Stimulated activated CD4-positive, alpha-beta T cell treated with anti-CD3 and anti-CD28 coated beads, TNF-alpha, amount 100 ng/mL, for 24 hours (primary cell): ENCODE data around the gene ZNF101.
"Not testable (repeated sequence)": the region's sequence is repeated elsewhere in the genome, so short reads cannot be mapped to it uniquely, and the experiment has no call there.

ENCODE experiments used
- DNase-seq, 3 experiments: peaks; one replicate each; pipeline ENCODE4 v3.0.0-alpha.2; 2020; ENCODE audit warnings: low read depth in 3 of 3

ZNF101 gene

DNA sequence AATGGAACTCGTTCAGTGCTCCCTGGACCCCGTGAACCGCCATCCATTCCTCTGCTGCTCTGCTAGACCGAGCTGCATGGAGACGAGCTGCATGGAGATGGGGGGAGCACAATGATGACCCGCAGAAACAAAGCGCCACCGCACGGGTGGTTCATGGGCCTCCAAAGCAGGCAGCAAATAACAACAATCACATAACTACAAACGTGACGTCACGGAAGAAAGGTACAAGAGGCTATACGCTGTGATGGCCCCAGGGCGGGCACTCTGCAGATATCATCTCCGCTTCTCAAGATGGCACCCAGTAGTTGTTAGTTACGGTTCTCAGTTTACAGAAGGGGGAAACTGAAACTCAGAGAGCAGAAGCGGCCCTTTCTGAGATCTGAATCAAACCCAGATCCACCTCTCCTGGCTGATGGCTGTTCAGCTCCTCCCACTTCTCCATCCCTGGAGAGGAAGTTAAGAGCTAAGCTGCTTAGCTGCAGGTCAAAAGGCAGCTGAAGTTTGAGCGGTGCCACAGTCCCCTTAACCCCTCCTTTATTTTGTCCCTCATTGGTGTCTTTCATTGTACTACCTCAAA is 6.9 kb upstream of the ZNF101 start:
- peak in 1 of 3 experiments; percentile 29 for DNase-seq

DNA sequence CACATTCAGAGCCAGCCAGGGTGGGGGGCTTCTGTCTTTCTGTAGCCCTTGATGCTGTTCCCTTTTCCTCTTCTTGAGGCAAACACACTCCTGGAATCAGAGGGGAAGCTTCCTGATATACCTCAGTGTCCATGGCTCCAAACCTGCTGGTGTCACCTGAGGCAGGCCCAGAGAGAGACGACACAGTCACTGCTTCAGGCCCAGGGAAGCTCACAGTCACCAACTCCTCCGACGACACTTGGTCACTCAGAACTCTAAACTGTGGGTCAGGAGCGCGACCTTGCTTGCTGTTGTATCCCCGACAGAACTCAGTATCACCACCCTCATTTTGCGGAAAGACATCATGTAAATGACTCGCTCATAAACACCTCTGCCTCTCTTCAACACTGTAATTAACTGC is 6.3 kb upstream of the ZNF101 start:
- no peak for DNase-seq

DNA sequence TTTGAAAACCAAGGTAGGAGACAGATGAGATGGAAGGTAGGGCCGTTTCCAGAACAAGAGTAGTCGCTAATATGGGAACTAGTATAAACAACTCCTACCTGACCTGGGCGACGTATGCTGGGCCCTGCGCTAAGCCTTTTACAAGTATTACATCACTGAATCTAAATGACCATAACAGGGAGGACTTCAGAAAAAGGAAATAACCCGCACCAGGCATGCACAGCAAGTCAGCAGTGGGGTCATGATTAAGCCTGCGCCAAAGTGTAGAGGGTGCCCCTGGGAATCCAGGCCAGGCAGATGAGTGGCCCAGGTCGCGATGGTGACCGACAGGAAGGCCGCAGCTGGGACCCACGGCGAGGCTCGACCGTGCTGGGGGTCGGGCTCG is 5.8 kb upstream of the ZNF101 start:
- DNase-seq: no peak

DNA sequence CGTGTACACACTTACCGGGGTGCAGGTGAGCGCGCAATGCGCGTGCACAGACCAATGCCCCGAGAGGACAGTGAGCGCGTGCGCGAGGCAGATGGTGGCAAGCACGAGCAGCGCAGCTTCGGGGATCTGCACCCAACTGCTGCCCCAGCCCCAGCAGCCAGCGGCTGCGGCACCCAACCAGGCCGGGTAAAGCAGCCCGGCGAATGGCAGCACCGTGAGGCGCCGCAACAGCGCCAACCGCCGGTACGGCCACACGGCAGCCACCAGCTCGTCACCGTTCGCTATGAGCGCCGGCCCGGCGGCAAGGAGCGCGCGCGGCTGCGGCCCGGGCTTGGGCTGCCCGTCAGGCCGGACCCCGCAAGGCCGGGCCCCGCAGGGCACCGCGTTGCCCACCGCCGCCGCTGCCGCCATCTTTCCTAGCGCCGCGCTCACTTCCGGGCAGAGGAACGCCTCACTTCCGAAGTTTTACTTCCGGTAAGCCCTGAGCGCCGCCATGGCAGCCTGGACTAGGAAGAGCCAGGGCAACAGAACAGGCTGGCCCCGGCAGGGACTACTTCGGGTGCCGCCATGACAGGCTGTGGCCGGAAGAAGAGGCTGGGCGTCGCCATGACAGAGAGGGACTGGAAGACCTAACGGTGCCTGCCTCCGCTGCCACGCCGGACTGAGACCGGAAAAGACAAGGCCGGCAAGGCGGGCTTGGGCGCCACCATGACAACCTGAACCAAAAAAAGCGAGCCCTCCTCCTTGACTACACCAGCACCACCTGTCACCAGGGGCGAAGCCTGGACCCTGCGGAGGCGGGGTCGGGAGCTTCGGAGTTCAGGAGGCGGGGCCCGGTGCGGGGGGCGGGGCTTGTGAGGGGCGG is 5.2 kb upstream of the ZNF101 start, which contains the start of gene ATP13A1:
Gene ATP13A1 (minus strand): TSS at position 421 of the 865 bp plus-strand sequence. CDS start 10 bp downstream, at position 411.
- peak; percentile 82 to 91 (median 86) for DNase-seq

DNA sequence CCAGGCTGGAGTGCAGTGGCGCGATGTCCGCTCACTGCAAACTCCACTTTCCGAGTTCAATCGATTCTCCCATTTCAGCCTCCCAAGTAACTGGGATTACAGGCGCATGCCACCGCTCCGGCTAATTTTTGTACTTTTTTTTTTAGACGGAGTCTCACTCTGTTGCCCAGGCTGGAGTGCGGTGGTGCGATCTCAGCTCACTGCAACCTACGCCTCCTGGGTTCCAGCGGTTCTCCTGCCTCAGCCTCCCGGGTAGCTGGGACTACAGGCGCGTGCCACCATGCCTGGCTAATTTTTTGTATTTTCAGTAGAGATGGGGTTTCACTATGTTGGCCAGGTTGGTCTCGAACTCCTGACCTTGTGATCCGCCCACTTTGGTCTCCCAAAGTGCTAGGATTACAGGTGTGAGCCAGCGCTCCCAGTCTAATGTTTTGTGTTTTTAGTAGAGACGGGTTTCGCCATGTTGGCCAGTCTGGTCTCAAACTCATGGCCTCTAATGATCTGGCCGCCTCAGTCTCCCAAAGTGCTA is 3.2 kb upstream of the ZNF101 start:
- not testable (repeated sequence) for DNase-seq

DNA sequence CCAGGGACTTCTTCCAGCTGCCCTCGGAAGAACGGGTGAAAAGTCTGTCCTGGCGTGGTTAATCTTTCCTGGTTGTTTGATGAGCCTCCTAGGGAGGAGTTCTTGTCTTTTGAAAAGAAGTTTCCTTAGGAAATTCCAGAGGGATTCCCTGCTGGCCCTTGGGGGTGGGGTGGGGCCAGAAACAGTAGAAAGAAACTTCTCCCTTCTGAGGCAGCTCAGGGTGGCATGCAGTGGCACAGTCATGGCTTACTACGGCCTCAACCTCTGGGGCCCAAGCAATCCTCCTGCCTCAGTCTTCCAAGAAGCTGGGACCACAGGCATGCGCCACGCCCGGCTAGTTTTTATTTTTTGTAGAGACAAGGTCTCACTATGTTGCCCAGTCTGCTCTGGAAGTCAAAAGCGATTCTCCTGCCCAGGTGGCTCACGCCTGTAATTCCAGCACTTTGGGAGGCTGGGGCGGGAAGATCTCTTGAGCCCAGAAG is 1.5 kb downstream of the ZNF101 start:
- DNase-seq: no peak

DNA sequence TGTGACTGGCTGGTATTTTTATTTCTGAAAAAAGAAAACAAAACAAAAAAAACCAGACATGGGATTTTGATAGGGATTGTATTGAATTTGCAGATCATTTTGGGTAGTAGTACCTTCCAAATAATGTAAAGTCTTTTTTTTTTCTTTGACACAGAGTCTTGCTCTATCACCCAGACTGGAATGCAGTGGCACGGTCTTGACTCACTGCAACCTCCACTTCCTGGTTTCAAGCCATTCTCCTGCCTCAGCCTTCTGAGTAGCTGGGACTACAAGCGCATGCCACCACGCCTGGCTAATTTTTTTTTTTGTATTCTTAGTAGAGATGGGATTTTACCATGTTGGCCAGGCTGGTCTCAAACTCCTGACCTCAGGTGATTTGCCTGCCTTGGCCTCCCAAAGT is 4.2 kb downstream of the ZNF101 start:
- DNase-seq: no peak

DNA sequence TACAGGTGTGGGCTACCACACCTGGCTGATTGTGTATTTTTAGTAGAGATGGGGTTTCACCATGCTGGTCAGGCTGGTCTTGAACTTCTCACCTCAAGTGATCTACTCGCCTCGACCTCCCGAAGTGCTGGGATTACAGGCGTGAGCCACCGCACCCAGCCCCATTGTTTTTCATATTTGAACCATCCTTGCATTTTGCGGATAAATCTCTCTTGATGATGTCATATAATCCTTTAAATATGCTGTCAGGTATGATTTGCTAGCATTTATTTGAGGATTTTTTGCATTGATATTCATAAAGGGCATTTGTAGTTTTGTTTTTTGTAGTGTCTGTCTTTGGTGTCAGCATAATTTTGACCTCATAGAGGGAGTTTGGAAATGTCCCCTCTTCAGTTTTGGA is 5.7 kb downstream of the ZNF101 start:
- DNase-seq: no peak

DNA sequence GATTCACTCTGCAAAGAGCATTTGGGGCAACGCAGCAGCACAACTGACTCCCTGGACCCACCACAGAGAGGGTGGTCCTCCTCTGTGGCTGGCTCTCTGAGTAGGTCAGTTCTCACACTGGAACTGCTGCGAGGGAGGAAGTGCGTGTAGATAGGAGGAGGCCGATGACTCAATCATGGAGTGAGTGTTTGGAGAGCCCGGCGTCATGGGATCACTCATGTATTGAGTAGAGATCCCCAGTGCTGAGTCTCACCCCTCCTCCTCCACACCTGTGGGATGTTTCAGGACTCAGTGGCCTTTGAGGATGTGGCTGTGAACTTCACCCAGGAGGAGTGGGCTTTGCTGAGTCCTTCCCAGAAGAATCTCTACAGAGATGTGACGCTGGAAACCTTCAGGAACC is 8.9 kb downstream of the ZNF101 start:
- no peak for DNase-seq

DNA sequence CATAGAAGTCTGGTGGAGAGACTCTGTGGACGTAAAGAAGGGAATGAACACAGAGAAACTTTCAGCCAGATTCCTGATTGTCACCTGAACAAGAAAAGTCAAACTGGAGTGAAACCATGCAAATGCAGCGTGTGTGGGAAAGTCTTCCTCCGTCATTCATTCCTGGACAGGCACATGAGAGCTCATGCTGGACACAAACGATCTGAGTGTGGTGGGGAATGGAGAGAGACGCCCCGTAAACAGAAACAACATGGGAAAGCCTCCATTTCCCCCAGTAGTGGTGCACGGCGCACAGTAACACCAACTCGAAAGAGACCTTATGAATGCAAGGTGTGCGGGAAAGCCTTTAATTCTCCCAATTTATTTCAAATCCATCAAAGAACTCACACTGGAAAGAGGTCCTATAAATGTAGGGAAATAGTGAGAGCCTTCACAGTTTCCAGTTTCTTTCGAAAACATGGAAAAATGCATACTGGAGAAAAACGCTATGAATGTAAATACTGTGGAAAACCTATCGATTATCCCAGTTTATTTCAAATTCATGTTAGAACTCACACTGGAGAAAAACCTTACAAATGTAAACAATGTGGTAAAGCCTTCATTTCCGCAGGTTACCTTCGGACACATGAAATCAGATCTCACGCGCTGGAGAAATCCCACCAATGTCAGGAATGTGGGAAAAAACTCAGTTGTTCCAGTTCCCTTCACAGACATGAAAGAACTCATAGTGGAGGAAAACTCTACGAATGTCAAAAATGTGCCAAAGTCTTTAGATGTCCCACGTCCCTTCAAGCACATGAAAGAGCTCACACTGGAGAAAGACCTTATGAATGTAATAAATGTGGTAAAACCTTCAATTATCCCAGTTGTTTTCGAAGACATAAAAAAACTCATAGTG is 10.8 kb downstream of the ZNF101 start:
- DNase-seq: no peak

DNA sequence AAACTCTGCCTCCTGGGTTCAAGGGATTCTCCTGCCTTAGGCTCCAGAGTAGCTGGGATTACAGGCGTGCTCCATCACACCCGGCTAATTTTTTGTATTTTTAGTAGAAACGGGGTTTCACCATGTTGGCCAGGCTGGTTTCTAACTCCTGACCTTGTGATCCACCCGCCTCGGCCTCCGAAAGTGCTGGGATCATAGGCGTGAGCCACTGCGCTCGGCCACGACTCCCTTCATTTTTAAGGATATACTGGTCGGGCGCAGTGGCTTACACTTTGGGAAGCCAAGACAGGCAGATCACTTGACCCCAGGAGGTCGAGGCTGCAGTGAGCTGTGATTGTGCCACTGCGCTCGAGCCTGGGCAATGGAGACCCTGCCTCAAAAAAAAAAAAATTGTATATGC is 17.5 kb downstream of the ZNF101 start:
- not testable (repeated sequence) for DNase-seq

DNA sequence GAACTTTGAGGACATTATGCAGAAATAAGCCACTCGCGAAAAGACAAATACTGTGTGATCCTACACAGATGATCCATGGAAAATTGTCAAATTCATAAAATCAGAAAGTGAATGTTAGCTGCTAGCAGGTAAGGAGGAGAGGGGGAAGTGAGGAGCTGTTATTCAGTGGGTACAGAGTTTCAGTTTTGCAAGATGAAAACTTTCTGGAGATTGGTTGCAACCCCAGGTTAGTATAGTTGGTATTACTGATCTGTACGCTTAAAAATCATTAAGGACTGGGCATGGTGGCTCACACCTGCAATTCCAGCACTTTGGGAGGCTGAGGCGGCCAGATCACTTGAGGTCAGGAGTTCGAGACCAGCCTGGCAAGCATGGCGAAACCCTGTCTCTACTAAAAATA is 17.9 kb downstream of the ZNF101 start:
- DNase-seq: no peak

DNA sequence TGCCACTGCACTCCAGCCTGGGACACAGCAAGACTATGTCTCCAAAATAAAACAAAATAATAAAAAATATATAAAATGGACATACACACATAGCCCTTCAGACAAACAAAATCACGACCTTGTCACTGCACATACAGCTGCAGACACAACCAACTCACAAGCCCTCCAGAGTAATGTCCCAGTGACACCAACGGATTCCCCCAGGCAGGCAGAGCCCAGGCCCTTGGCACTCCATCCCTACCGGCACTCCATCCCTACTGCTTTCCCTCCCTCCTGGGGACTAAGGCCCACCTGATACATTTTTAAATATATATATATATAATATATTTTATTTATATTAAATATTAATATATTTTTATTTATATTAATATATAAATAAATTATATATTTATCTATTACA is 18.5 kb downstream of the ZNF101 start:
- DNase-seq: no peak

DNA sequence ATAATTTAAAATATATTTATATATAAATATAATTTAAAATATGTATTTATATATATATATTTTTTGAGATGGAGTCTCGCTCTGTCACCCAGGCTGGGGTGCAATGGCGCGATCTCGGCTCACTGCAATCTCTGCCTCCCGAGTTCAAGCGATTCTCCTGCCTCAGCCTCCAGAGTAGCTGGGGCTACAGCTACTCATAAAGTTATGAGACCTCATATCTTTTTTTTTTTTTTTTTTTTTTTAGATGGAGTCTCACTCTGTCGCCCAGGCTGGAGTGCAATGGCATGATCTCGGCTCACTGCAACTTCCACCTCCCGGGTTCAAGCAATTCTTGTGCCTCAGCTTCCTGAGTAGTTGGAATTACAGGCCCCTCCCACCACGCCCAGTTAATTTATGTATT is 20.4 kb downstream of the ZNF101 start:
- not testable (repeated sequence) for DNase-seq

DNA sequence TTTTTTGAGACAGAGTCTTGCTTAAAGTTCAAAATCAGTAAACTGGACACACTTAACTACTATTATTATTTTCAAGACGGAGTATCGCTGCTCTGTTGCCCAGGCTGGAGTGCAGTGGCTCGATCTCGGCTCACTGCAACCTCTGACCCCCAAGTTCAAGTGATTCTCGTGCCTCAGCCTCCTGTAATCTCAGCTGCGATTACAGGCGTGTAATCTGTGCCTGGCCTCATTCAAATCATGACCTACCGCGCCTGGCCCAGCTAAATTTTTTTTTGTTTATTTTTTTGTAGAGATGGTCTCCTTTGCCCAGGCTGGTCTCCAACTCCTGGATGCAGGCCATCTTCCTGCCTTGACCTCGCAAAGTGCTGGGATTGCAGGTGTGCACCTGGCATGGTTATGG is 23.0 kb downstream of the ZNF101 start:
- no peak for DNase-seq

DNA sequence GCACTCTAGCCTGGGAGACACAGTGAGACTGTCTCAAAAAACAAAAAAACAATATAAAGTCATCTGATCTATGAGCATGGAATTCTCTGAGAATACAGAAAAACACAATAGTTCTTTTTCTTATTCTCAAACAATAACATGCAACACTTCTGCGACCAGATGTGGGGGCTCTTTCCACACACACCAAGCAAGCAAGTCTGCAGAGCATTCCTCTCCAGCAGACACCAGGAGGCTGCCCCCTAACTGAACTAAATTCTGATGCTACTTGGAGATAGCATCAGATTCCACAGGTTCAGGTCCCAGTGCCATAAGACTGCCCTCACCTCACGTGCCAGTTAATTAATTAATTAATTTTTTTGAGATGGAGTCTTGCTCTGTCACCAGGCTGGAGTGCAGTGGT is 27.7 kb downstream of the ZNF101 start:
- DNase-seq: no peak

DNA sequence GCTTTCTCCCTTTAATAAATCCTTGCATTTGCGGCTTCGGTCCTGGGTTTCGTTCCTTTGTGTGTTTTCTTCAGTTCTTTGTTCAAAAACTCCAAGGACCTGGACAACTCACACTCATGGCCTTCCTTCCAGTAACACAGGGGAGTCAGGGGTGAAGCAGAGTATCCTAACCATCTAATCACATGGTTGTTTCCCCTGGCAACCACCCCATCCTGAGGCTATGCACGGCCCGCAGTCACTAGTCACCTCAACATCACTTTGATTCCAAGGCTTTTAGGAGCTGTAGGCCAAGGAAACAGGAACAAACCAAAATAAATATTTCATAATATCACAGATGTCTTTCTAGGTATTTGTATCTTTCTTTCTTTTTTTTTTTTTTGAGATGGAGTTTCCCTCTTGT is 28.9 kb downstream of the ZNF101 start:
- DNase-seq: no peak

DNA sequence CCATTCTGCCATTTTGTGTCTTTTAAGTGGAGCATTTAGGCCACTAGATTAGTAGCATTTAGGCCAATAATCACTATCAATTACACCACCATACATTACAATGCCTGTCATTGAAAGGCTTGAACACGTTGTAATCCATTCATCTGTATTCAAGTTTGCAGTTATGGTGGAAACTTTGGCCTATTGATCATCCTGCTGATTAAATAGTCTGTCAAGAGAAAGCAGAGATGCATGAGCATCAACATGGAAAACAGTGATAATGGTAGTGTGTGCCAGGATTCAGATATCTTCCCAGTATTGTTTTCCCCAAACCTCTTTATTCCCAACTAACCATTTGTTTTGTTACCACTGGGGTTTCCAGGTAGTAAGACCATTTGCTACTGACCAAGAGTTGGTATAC is 31.9 kb downstream of the ZNF101 start:
- DNase-seq: not testable (repeated sequence)

DNA sequence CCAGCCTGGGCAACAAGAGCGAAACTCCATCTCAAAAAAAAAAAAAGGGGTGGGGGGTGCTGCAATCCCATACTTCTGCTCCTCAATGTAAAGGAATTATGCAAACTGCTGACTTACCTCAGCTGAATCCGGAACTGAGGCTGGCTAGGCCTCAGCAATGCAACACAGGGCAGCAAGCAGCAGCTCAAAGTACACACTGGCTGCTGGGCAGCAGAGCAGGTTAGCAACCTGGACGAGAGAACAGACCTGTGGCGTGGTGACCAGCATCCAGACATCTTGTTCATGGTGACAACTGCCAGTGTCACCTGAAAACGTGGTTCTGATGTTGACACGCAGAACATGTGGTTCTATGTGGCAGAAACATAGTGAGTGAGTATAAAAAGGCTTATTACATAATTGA is 36.2 kb downstream of the ZNF101 start:
- DNase-seq: no peak

DNA sequence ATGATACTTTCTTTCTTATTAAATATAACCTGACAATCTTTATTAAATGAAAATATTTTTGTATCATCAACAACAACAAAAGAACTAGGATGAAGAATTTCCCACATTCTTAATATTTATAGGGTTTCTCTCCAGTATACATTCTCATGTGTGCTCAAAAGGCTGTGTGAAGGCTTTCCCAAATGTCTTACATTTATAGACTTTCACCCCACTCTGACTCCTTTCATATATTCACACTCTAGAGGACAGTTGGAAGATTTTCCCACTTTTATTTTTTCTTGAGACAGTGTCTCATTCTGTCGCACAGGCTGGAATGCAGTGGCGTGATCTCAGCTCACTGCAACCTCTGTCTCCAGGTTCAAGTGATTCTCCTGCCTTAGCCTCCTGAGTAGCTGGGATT is 41.9 kb downstream of the ZNF101 start:
- DNase-seq: no peak

DNA sequence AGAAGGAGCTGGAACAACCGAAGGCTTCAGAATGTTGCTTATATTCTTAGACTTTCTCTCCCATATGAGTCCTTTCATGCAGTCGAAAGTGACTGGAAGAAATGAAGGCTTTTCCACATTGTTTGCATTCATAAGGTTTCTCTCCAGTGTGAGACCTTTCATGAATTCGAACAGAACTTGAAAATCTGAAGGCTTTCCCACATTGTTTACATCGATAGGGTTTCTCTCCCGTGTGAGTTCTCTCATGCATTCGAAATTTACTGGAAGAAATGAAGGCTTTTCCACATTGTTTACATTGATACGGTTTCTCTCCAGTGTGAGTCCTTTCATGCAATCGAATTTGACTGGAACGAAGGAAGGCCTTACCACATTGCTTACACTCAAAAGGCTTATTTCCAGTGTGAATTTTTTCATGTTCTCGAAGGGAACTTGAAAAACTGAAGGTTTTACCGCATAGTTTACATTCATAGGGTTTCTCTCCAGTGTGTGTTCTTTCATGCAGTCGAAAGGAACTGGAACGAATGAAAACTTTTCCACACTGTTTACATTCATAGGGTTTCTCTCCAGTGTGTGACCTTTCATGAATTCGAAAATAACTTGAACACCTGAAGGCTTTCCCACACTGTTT is 42.8 kb downstream of the ZNF101 start:
- no peak for DNase-seq
